Hepatocyte (in vitro differentiated cells): ENCODE data around the gene NDUFB11. TPM values are rescaled to one million over a fixed set of nuclear protein-coding genes. Genes with fewer than 3 reads are reported as not detected.
"Not testable (repeated sequence)": the region's sequence is repeated elsewhere in the genome, so short reads cannot be mapped to it uniquely, and the experiment has no call there.

Experiments
- DNase-seq: peaks from one replicate; pipeline ENCODE4 v3.0.0-alpha.2; 2016; ENCODE audit warnings: low spot score
- H2AFZ ChIP-seq: fragments of 200-600 bp; sonication (generic); 2 replicates; pipeline ENCODE4 v1.6.0; 2016; ENCODE audit warnings: antibody characterized with exemption, mild to moderate bottlenecking
- H3K27ac ChIP-seq: fragments of 200-600 bp; sonication (generic); 2 replicates; pipeline ENCODE4 v1.5.1; 2016; ENCODE audit warnings: mild to moderate bottlenecking
- H3K27me3 ChIP-seq: fragments of 200-600 bp; sonication (generic); 2 replicates; pipeline ENCODE4 v1.6.1; 2016
- H3K36me3 ChIP-seq: fragments of 200-600 bp; sonication (generic); replicated peaks from 2 replicates; pipeline ENCODE4 v1.5.1; 2016; ENCODE audit warnings: low read depth; ENCODE audit not compliant: insufficient read depth
- H3K4me1 ChIP-seq: fragments of 200-600 bp; sonication (generic); 2 replicates; pipeline ENCODE4 v1.5.1; 2016; ENCODE audit warnings: mild to moderate bottlenecking, moderate library complexity; ENCODE audit not compliant: insufficient read depth
- H3K4me2 ChIP-seq: fragments of 200-600 bp; sonication (generic); 2 replicates; pipeline ENCODE4 v1.6.0; 2016
- H3K4me3 ChIP-seq: fragments of 200-600 bp; sonication (generic); 2 replicates; pipeline ENCODE4 v1.5.1; 2016; ENCODE audit warnings: mild to moderate bottlenecking
- H3K79me2 ChIP-seq: fragments of 200-600 bp; sonication (generic); 2 replicates; pipeline ENCODE4 v1.6.0; 2017; ENCODE audit warnings: mild to moderate bottlenecking
- H3K9me2 ChIP-seq: fragments of 200-600 bp; sonication (generic); replicated peaks from 2 replicates; pipeline ENCODE4 v1.6.0; 2017; ENCODE audit warnings: mild to moderate bottlenecking; ENCODE audit not compliant: insufficient read depth
- H3K9me3 ChIP-seq: fragments of 200-600 bp; sonication (generic); 2 replicates; pipeline ENCODE4 v1.5.1; 2016; ENCODE audit warnings: low read depth, mild to moderate bottlenecking
- H4K20me1 ChIP-seq: fragments of 200-600 bp; sonication (generic); 2 replicates; pipeline ENCODE4 v1.6.0; 2016; ENCODE audit warnings: mild to moderate bottlenecking; ENCODE audit not compliant: insufficient read depth, poor library complexity, severe bottlenecking
- CTCF ChIP-seq: fragments of 200-600 bp; sonication (generic); IDR thresholded peaks from 2 replicates; pipeline ENCODE4 v1.5.1; 2016; ENCODE audit warnings: antibody characterized with exemption, mild to moderate bottlenecking; ENCODE audit not compliant: poor library complexity
- EZH2 ChIP-seq: fragments of 200-600 bp; sonication (generic); IDR thresholded peaks from 2 replicates; pipeline ENCODE4 v1.6.1; 2016; ENCODE audit warnings: antibody characterized with exemption, mild to moderate bottlenecking, borderline replicate concordance
- EZH2phosphoT487 ChIP-seq: fragments of 200-600 bp; sonication (generic); IDR thresholded peaks from one replicate; pipeline ENCODE4 v1.6.1; 2018; ENCODE audit warnings: antibody characterized with exemption, mild to moderate bottlenecking, low read depth, moderate library complexity; ENCODE audit not compliant: unreplicated experiment, severe bottlenecking
- WGBS: methylation state at CpG from one replicate; pipeline ENCODE4 v1.1.6; 2016; ENCODE audit warnings: low lambda C conversion rate; ENCODE audit errors: missing lambda C conversion rate; 5-methylcytosine and 5-hydroxymethylcytosine counted together
- polyA plus RNA-seq: library from polyadenylated mRNA; unstranded; fragments of >200 nt; fragmentation: Nextera tagmentation; extraction: Ambion mirVana; gene quantifications from 2 replicates; pipeline ENCODE4 v1.2.1, GENCODE V29; 2016
- total RNA-seq: library from RNA; depleted of rRNA; stranded (reverse); fragments of >200 nt; gene quantifications from 2 replicates; pipeline ENCODE4 v1.2.3, GENCODE V29; 2014

NDUFB11 gene
- total and polyA plus RNA-seq, 2 experiments from 2014 or later, result 65.4 to 168 TPM

DNA sequence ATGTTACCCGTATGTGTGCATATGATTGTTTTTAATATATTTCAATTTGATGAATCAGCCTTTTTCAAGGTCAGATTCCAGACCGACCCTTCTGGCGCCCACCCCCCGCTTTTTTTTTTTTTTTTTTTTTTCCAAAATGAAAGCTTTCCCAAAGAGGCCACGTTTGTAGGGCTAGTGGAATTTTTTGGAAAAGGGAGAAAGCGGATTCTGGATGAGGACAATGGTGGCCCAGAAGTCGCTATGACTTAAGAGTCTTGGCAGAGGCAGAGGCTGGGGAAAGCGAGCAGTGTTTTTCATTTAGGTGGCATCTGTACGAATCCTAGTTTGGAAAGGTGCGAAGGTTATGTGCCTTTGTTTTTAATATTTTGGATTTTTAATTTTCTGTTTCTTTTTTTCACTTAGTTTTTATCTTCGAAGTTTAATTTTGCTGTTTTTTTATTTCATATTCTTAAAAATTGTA, 14.6 kb downstream of the NDUFB11 start:
- TF ChIP-seq EZH2phosphoT487 (no peak), CTCF (no peak)
- H3K36me3 ChIP-seq, result no peaks in the 10 kb centered on the region

GRCh38 chrX:47129157-47129898, 15.2 kb downstream of the NDUFB11 start:
- H3K27ac ChIP-seq, result peak overlapping the region; percentile 92
- H3K9me3 ChIP-seq, result no peaks in the 10 kb centered on the region
- peak overlapping the region; percentile 79 for H3K4me3 ChIP-seq
- peak overlapping the region; percentile 92 for H2AFZ ChIP-seq
- no peaks in the 10 kb centered on the region for H3K9me2 ChIP-seq
- 50% methylated on average over 31 of the region's 31 CpGs for WGBS
- H3K27me3 ChIP-seq, result no peaks in the 10 kb centered on the region
- no peaks in the 10 kb centered on the region for H3K4me1 ChIP-seq
- peak; percentile 89 for DNase-seq
- H3K79me2 ChIP-seq, result peaks cover 5% of the 10 kb centered on the region
- no peaks in the 10 kb centered on the region for H4K20me1 ChIP-seq
- H3K4me2 ChIP-seq, result peak overlapping the region; percentile 77
- TF ChIP-seq CTCF (no peak), EZH2phosphoT487 (no peak), EZH2 (no peak)
- H3K36me3 ChIP-seq, result no peaks in the 10 kb centered on the region

More for the DNA sequence above, 14.6 kb downstream of the NDUFB11 start:
- Histone ChIP-seq H3K4me3 (peak overlapping the region; percentile 79), H3K9me3 (no peaks in the 10 kb centered on the region), H3K4me1 (no peaks in the 10 kb centered on the region), H3K4me2 (peak overlapping the region; percentile 77), H3K27ac (peak overlapping the region; percentile 92), H3K9me2 (no peaks in the 10 kb centered on the region), H2AFZ (peak overlapping the region; percentile 92), H4K20me1 (no peaks in the 10 kb centered on the region), H3K79me2 (peaks cover 5% of the 10 kb centered on the region), H3K27me3 (no peaks in the 10 kb centered on the region)
- 52% methylated on average over 11 of the region's 11 CpGs for WGBS
- no peak for DNase-seq

- H3K4me2 ChIP-seq, H3K27ac ChIP-seq, DNase-seq, H3K9me3 ChIP-seq, H3K9me2 ChIP-seq, H3K4me1 ChIP-seq, H3K79me2 ChIP-seq, H3K36me3 ChIP-seq, H3K4me3 ChIP-seq, H4K20me1 ChIP-seq, H2AFZ ChIP-seq, H3K27me3 ChIP-seq: not testable (repeated sequence)
- 84% methylated on average over 3 of the region's 3 CpGs for WGBS
These were observed 20.0 kb downstream of the NDUFB11 start for GRCh38 chrX:47124466-47124865.

DNA sequence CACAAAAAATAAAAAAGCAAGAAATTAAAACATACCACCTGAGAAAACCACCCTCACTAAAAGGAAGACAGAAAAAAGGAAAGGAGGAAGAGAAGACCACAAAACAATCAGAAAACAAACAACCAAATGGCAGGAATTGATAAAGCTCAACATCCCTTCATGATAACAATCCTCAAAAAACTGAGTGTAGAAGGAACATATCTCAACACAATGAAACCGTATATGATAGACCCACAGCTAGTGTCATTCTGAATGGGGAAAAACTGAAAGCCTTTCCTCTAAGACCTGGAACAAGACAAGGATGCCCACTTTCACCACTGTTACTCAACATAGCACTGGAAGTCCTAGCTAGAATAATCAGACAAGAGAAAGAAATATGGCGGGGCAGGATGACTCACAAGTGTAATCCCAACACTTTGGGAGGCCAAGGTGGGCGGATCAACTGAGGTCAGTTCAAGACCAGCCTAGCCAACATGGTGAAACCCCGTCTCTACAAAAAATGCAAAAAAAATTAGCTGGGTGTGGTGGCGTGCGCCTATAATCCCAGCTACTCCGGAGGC, 27.9 kb downstream of the NDUFB11 start:
- H3K4me3 ChIP-seq, H3K79me2 ChIP-seq, H3K9me2 ChIP-seq, H4K20me1 ChIP-seq, H3K9me3 ChIP-seq, H2AFZ ChIP-seq, H3K27ac ChIP-seq, H3K4me2 ChIP-seq, H3K4me1 ChIP-seq, H3K36me3 ChIP-seq, DNase-seq, H3K27me3 ChIP-seq: not testable (repeated sequence)
- WGBS, result 90% methylated on average over 7 of the region's 7 CpGs
